HG02938 (cell line): ENCODE measurements around the gene CORO6.

Experiments
- ATAC-seq: cut with Tn5 transposase; IDR thresholded peaks from one replicate; pipeline ENCODE4 v1.9.1; 2021; ENCODE audit warnings: mild to moderate bottlenecking, moderate library complexity; ENCODE audit not compliant: unreplicated experiment

Gene CORO6

GRCh38 chr17:29567304-29567553, 55.5 kb downstream of the CORO6 start:
- no peak for ATAC-seq

DNA sequence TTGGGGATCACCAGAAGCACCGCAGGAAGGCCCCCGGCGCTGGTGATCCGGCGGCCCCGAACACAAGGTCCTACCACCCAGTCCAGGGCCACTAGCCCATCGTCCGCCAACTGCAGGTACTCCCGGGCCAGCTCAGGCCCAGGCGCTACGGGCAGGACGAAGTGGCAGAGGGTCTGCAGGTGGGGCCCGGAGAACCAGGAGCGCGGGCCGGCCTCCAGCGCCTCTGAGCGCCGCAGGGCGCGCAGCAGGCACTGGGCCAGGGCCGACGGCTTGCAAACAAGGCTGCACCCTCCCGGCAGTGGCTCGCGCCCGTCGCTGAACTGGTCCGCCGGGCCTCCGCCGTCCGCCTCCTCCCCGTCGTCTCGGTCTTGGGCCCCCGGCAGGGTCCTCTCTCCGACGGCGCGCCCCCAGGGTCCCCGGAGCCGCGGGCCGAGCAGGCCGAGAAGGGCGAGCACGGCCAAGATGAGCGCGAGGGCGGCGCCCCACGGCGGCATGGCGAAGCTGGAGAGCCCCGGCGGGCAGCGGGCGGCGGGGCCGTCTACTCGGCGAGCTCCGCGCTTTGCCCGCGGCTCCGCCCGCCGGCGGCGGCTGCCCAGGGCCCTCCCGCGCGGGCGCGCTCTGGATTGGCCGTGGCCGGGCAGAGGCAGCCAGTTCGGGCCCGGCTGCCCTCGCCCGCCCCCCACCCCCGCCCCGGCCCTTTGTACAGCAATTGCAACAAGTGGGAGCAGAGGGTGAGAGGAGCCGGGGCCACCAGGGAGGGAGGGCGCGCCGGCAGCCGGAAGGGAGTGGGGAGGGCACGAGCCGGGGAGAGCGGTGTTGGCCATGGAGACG, 56.0 kb downstream of the CORO6 start, which contains the start of gene ABHD15:
TSS of gene ABHD15 (minus strand) at position 565 of the 831 bp plus-strand sequence. CDS start at position 494, 71 bp downstream.
- no peak for ATAC-seq

DNA sequence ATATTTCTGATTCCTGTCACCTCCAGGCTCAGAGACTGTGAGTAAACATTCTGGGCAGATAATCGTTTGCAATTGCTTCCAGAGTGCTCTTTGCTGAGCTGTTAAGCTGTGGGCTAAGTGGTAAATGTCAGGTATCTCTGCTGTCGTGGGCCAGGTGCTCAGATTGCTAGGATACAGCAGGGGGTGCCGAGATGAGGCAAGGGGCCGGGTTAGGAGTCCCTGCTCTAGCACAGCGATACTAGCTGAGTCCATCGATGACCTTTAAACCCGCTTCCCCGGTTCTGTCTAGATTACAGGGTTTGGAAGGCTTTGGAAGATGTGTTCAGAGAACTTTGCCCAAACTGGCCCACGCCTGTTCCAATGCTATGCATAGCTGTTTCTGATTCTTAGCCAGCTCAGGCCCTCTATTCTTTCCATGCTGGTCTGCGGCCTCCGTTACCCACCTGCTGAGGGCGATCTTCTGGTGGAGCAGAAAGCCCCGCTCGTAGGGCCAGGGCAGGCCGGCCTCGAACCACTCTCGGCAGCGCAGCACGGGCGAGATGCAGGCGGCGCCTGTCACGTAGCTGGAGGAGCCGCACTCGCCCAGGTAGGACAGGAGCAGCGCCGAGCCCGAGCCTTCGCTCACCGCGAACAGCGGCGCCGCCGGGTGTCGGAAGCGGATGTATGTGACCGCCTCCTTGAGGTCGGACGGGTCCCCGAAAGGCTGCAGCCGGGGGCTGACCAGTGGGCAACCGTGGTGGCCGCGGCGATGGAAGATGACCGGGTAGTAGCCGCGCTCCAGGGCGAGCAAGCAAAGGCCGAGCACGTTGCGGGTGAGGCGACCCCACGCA, 56.9 kb downstream of the CORO6 start:
- no peak for ATAC-seq
